Eye (tissue), 1 donor: Measurements from ENCODE around the gene ZBTB17.
A peak's percentile ranks its signal among the peaks of the same experiment; 100 is the strongest.
"Not testable (repeated sequence)": the region's sequence is repeated elsewhere in the genome, so short reads cannot be mapped to it uniquely, and the experiment has no call there.

Experiments
- DNase-seq: peaks from one replicate; pipeline ENCODE4 v3.0.0-alpha.2; 2015

The ZBTB17 gene

GRCh38 chr1:15985611-15986297, 9.9 kb upstream of the ZBTB17 start:
- no peak for DNase-seq

GRCh38 chr1:15983275-15983674, 7.4 kb upstream of the ZBTB17 start:
- DNase-seq: no peak

- DNase-seq: no peak
Measured at GRCh38 chr1:15981679-15982078, 5.8 kb upstream of the ZBTB17 start.

GRCh38 chr1:15977947-15978346, 2.0 kb upstream of the ZBTB17 start:
- not testable (repeated sequence) for DNase-seq

GRCh38 chr1:15975358-15975804, 520 bp downstream of the ZBTB17 start:
- DNase-seq: peak; percentile 79

GRCh38 chr1:15974855-15975254, 1.0 kb downstream of the ZBTB17 start:
- DNase-seq: no peak

- DNase-seq: no peak
Measured at GRCh38 chr1:15973772-15974171, 2.1 kb downstream of the ZBTB17 start.

GRCh38 chr1:15972409-15972808, 3.5 kb downstream of the ZBTB17 start:
- DNase-seq: no peak

GRCh38 chr1:15970911-15971310, 5.0 kb downstream of the ZBTB17 start:
- DNase-seq: no peak

GRCh38 chr1:15969321-15969880, 6.5 kb downstream of the ZBTB17 start:
- no peak for DNase-seq

- DNase-seq: no peak
Measured at GRCh38 chr1:15968172-15968571, 7.7 kb downstream of the ZBTB17 start.

- no peak for DNase-seq
Measured at GRCh38 chr1:15966956-15967344, 9.0 kb downstream of the ZBTB17 start.

GRCh38 chr1:15966081-15966955, 9.6 kb downstream of the ZBTB17 start:
- DNase-seq: no peak

GRCh38 chr1:15965228-15965767, 10.6 kb downstream of the ZBTB17 start:
- DNase-seq: no peak

GRCh38 chr1:15963968-15964648, 11.8 kb downstream of the ZBTB17 start:
- DNase-seq: no peak

- no peak for DNase-seq
Measured at GRCh38 chr1:15963363-15963967, 12.4 kb downstream of the ZBTB17 start.

GRCh38 chr1:15962671-15963362, 13.1 kb downstream of the ZBTB17 start:
- no peak for DNase-seq

GRCh38 chr1:15962176-15962575, 13.7 kb downstream of the ZBTB17 start:
- no peak for DNase-seq

GRCh38 chr1:15961492-15961891, 14.4 kb downstream of the ZBTB17 start:
- DNase-seq: no peak

GRCh38 chr1:15960808-15961207, 15.1 kb downstream of the ZBTB17 start:
- no peak for DNase-seq

- DNase-seq: no peak
Measured at GRCh38 chr1:15959827-15960446, 16.0 kb downstream of the ZBTB17 start.
